ENCODE results near the gene C12orf57. TPM values are rescaled to one million over a fixed set of nuclear protein-coding genes. Genes with fewer than 3 reads are reported as not detected.
A peak's percentile ranks its signal among the peaks of the same experiment; 100 is the strongest.

C12orf57 gene
- total and polyA plus RNA-seq, 2 donors (not counting 1 experiment from before 2014, with no cell fraction given), result 107 to 220 TPM

DNA sequence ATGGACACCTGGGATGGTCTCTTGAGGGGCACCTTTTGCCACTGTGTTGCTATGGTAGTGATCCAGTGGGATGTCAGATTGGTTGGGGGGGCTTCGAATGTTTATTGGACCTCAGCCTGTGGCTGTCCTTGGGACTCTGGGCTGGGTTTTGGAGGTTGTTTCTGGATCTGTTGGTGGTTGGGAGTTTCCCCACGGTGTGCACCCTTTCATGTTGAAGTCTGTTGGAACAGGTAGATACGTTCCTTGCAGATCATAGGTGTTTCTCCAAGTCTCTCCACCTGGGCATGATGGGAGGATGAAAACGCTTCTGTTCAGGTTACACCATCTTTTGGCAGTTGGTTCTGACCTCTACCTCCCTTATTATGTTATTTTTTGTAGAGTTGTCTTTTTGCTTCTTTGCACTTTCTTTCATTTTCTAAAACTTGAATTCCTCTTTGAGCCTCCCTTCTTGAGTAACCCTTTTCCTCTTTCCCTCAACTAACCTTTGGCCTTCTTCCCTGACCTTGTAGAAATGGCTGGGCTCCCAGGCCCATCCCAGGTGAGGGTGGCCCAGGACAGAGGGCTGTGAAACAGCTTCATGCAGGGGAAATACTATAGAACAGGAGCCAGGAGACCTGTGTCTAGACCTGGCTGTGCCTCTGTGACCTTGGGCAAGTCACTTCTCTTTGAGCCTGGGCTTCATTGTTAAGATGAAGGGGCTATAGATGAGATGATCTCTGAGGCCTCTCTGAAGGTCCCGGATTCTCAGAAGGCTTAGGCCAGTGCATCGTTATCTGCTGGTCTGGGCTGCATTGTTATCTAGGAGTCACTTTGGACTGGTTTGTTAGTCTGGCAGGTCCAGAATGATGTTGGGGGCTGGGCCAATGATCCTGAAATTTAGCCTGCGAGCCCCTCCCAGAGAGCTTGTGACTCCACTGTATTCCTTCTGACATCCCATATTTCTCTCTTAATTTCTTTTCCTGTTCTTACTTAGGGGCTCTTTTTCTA is 14.1 kb upstream of the C12orf57 start:
- peaks cover 58% of the 10 kb centered on the region for H3K79me2 ChIP-seq (ENCODE audit: control insufficient read depth, insufficient read depth, low read length)
- no peaks in the 10 kb centered on the region for H4K20me1 ChIP-seq (ENCODE audit: control insufficient read depth, extremely low read depth, insufficient read depth, low read length)
- peak overlapping the region; percentile 70 to 95 (median 88) for H3K4me3 ChIP-seq (replicated peaks in 1 of 4; ENCODE audit: control extremely low read depth in 1 of 4, insufficient read depth in 1 of 4, low read depth in 3 of 4, low read length in 4 of 4)
- H3K9ac ChIP-seq (ENCODE audit: insufficient read depth, low read length), result peak overlapping the region; percentile 25
- peaks cover 27% of the 10 kb centered on the region for H3K4me1 ChIP-seq (ENCODE audit: control insufficient read depth, extremely low read depth, insufficient read depth, low read length)
- H2AFZ ChIP-seq (ENCODE audit: low read length), result no peak overlapping the region
- no peak for TF ChIP-seq CTCF (conservative IDR thresholded peaks at IDR 0.05 in 1 of 2, IDR thresholded peaks at IDR 0.05 in 1 of 2; ENCODE audit: low read depth in 1 of 2, low read length in 2 of 2)
- H3K36me3 ChIP-seq (ENCODE audit: control insufficient read depth, insufficient read depth, low read length), result no peaks in the 10 kb centered on the region
- H3K9me3 ChIP-seq (ENCODE audit: control insufficient read depth, insufficient read depth, low read depth, low read length), result no peaks in the 10 kb centered on the region
- no peaks in the 10 kb centered on the region for H3K27me3 ChIP-seq (ENCODE audit: control insufficient read depth, insufficient read depth, low read length)
- no peak for DNase-seq (ENCODE audit: low read depth in 2 of 2)
- H3K27ac ChIP-seq (ENCODE audit: insufficient read depth, low read length), result peak overlapping the region; percentile 54
- peak overlapping the region; percentile 97 for H3K4me2 ChIP-seq (ENCODE audit: extremely low read depth, insufficient read depth, low read length)

DNA sequence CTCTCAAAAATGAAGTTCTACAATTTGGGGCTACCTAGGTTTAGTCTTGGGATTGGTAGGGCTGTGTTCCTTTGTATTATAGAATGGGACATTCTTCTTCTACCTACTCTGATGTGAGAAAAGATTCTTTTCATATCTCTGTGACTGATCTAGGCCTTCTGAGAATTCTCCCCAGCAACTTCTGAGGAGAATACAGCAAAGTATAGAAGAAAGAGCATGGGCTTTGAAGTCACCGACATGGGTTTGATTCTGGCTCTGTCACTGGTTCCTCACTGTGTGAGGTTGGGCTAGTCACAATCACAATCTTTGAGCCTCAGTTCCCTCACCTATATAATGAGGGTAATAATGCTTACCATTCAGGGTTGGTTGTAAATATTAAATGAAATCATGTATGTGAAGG is 11.1 kb upstream of the C12orf57 start:
- TF ChIP-seq CTCF (conservative IDR thresholded peaks at IDR 0.05 in 1 of 2, IDR thresholded peaks at IDR 0.05 in 1 of 2; ENCODE audit: low read depth in 1 of 2, low read length in 2 of 2) (no peak), EZH2 (IDR thresholded peaks at IDR 0.05; ENCODE audit: low read length, missing control alignments) (no peak)
- Histone ChIP-seq H3K4me2 (ENCODE audit: extremely low read depth, insufficient read depth, low read length) (no peak overlapping the region), H3K9me3 (ENCODE audit: control insufficient read depth, insufficient read depth, low read depth, low read length) (no peaks in the 10 kb centered on the region), H3K4me3 (replicated peaks in 1 of 4; ENCODE audit: control extremely low read depth in 1 of 4, insufficient read depth in 1 of 4, low read depth in 3 of 4, low read length in 4 of 4) (peak overlapping the region in 1 of 4 experiments; percentile 4), H3K9ac (ENCODE audit: insufficient read depth, low read length) (no peak overlapping the region), H3K4me1 (ENCODE audit: control insufficient read depth, extremely low read depth, insufficient read depth, low read length) (peaks cover 12% of the 10 kb centered on the region), H2AFZ (ENCODE audit: low read length) (no peak overlapping the region), H4K20me1 (ENCODE audit: control insufficient read depth, extremely low read depth, insufficient read depth, low read length) (no peaks in the 10 kb centered on the region), H3K27me3 (ENCODE audit: control insufficient read depth, insufficient read depth, low read length) (no peaks in the 10 kb centered on the region), H3K79me2 (ENCODE audit: control insufficient read depth, insufficient read depth, low read length) (peaks cover 49% of the 10 kb centered on the region), H3K27ac (ENCODE audit: insufficient read depth, low read length) (no peak overlapping the region), H3K36me3 (ENCODE audit: control insufficient read depth, insufficient read depth, low read length) (peaks cover 14% of the 10 kb centered on the region)
- no peak for DNase-seq (ENCODE audit: low read depth in 2 of 2)

DNA sequence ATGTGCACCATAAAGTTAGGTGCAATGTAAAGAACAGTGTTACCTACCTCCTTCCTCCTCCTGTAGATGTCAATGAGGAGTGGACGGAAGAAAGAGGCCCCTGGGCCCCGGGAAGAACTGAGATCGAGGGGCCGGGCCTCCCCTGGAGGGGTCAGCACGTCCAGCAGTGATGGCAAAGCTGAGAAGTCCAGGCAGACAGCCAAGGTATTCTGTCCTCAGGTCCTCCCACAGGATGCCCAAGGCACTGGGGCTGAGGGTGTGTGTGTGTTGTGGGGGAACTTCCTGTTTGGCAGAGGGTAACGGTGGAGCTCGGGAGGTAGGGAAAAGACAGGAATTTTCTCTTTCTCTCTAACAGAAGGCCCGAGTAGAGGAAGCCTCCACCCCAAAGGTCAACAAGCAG is 9.7 kb upstream of the C12orf57 start:
- Histone ChIP-seq H2AFZ (ENCODE audit: low read length) (no peak overlapping the region), H3K4me2 (ENCODE audit: extremely low read depth, insufficient read depth, low read length) (no peak overlapping the region), H3K9me3 (ENCODE audit: control insufficient read depth, insufficient read depth, low read depth, low read length) (no peaks in the 10 kb centered on the region), H3K36me3 (ENCODE audit: control insufficient read depth, insufficient read depth, low read length) (peaks cover 21% of the 10 kb centered on the region), H3K79me2 (ENCODE audit: control insufficient read depth, insufficient read depth, low read length) (peaks cover 44% of the 10 kb centered on the region), H3K9ac (ENCODE audit: insufficient read depth, low read length) (no peak overlapping the region), H4K20me1 (ENCODE audit: control insufficient read depth, extremely low read depth, insufficient read depth, low read length) (no peaks in the 10 kb centered on the region), H3K27me3 (ENCODE audit: control insufficient read depth, insufficient read depth, low read length) (no peaks in the 10 kb centered on the region), H3K4me3 (replicated peaks in 1 of 4; ENCODE audit: control extremely low read depth in 1 of 4, insufficient read depth in 1 of 4, low read depth in 3 of 4, low read length in 4 of 4) (no peak overlapping the region), H3K4me1 (ENCODE audit: control insufficient read depth, extremely low read depth, insufficient read depth, low read length) (peaks cover 15% of the 10 kb centered on the region), H3K27ac (ENCODE audit: insufficient read depth, low read length) (peak overlapping the region; percentile 4)
- peak; percentile 51 to 67 for DNase-seq (ENCODE audit: low read depth in 2 of 2)
- TF ChIP-seq EZH2 (IDR thresholded peaks at IDR 0.05; ENCODE audit: low read length, missing control alignments) (no peak), CTCF (conservative IDR thresholded peaks at IDR 0.05 in 1 of 2, IDR thresholded peaks at IDR 0.05 in 1 of 2; ENCODE audit: low read depth in 1 of 2, low read length in 2 of 2) (no peak)
